Forelimb muscle (tissue), 1 donor: ENCODE measurements around the gene HIP1R. TPM values are rescaled to one million over a fixed set of nuclear protein-coding genes. Genes with fewer than 3 reads are reported as not detected.
"Not testable (repeated sequence)": the region's sequence is repeated elsewhere in the genome, so short reads cannot be mapped to it uniquely, and the experiment has no call there.

Source experiments
- DNase-seq: peaks from one replicate; pipeline ENCODE4 v3.0.0-alpha.2; 2013; ENCODE audit warnings: low read depth
- polyA plus RNA-seq: library from polyadenylated mRNA; unstranded; fragments of 120-200 nt; gene quantifications from one replicate; pipeline ENCODE4 v1.2.1, GENCODE V29; 2013; ENCODE audit not compliant: insufficient read length

Gene HIP1R
- polyA plus RNA-seq, 1 donor, result 7.1 TPM

DNA sequence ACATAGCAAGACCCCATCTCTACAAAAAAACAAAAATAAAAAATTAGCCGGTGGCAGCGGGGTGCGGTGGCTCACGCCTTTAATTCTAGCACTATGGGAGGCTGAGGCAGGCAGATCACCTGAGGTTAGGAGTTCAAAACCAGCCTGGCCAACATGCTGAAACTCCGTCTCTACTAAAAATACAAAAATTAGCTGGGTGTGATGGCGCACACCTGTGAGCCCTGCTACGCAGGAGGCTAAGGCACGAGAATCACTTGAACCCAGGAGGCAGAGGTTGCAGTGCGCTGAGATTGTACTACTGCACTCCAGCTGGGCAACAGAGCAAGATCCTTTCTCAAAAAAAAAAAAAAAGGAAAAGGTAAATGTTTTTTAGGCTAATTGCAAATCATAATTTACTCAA is 57.5 kb downstream of the HIP1R start:
- not testable (repeated sequence) for DNase-seq

DNA sequence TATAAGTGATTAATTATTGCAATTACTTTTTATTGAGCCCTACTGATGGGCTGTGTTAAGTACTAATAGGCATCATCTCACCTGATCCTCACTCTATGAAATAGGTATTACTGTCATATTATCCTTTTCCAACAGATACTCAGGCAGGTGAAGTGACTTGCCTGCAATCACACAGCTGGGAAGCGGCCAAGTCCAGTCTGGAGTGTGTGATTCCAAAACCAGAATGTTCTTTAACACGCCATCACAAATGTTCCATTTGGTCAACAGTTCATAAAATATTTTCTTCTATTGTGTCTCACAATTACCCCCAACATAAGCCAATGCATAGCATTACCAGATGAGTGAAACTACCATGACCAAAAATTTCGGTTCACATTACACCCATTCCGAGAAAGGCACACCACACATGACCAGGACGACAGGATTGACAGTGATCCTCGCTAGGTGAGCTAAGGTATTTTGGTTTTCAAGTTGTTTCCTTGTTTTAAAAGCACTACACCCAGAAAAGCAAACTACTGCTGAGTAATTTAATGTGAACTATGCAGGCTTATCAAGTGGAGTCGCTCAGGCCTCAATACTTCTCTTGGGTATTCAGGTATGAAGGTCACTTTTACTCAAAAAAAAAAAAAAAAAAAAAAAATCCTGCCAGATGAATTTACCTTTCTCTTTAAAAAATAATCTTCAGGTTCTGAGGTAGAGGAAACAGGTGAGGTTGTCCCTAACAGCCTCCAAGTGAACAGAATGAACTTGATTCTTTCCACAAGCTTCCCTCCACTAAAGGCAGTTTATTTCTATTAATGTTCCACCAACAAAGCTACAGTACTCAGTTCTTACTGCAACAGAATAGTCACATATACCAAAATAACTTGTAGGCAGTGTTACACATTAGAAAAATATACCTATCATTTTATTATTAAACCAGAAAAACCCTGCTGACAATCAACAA is 58.2 kb downstream of the HIP1R start:
- DNase-seq, result no peak

DNA sequence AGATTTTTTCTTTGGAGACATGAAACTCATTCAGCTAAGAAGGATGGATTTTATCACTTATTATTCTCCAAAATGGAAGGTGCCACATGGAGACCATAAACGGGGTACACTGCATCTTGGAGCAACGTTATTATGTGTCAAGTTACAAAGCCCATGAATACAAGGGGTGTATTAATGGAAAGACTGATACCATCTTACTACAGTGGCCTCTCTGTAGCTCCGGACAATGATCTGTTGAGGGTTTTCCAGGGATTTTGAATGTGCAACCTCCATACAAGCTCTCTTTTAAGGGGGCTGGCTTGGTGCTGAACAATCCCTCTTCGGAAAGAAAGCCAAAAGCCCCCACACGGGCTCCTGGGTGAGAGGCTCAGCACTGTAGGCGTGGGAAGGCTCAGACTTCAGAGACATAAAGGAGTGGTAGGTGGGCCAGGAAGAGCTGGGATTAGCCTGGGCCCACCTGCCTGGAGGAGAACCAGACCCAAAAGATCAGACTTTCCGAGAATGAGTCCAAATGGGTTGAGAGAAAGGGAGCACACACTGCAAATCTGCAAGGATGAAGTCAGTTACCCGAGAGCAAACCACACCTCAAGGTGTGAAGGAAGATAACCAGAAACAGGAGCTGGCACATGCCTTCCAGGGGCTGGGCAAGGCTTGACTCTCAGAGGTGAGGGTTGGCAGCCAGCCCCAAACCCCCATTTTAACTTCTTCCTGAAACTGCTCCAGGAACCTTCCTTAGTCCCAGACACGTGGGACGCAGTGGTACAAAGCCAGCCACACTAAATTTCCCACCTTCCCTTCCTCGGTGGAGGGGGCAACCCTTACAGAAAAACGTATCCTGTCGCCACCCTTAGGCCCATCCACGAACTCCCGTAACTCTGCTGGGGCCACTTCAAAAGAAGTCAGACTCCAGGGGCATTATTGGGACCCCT is 59.2 kb downstream of the HIP1R start:
- no peak for DNase-seq

DNA sequence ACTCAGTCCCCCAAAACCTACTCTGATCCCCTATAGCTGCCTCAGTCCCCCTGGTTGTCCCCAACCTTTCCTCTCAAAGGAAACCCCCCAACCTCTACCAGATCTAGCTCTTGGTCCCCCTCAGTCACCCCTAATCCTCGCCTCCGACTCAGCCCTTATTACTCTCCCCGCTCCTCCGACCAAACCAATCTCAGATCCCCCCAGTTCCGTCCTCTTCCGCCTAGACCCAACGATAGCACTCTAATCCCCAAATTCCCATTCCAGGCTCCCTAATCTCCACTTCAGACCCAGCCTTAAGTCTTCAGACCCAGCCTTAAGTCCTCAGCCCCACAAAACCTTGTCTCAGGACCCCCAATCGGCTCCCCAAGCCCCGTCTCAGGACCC is 60.1 kb downstream of the HIP1R start:
- DNase-seq, result no peak

DNA sequence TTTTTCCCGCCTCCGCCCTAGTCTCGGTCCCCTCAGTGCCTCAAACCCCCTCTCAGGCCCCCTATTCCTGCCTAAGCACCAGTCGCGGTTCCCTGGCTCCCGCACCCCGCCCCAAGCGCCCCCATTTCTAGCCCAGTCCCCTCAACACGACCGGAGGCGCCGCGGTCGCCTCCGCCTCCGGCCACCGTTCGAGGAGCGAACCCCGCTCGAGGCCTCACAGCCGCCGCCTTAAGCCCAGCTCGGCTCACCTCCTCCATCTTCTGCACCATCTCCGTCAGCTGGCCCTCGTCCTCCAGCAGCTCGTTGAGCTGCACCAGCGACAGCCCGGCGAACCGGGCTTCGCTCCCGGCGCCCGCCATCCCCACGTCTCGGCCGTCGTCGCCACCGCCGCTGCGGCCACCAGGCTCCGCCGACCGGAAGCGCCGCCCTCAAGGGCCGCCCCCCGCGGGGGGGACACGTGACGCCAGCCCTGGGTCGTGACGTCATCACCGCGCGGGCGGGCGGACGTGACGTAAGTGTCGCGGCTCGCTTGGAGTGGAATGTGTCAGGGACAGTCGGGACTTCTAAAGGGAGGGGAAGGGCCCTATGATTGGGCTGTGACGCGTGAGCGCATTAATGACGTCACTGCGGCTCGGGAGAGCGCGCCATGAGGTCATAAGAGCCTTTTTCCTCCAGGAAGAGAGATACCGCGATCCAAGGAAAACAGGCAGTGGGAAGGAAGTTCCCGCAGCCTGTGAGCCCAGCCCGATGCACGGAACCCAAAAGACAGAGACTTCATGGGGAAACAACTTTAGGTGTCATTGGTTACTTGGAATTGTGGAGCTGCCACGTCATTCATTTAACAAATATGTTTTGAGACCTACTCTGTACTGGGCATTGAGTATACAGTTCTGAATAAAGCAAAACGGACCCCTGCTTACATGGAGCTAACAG is 60.7 kb downstream of the HIP1R start, which contains the start of gene VPS37B:
VPS37B (minus strand) TSS at position 421 of the 933 bp plus-strand sequence; CDS start at position 359, 62 bp downstream.
- DNase-seq, result no peak

DNA sequence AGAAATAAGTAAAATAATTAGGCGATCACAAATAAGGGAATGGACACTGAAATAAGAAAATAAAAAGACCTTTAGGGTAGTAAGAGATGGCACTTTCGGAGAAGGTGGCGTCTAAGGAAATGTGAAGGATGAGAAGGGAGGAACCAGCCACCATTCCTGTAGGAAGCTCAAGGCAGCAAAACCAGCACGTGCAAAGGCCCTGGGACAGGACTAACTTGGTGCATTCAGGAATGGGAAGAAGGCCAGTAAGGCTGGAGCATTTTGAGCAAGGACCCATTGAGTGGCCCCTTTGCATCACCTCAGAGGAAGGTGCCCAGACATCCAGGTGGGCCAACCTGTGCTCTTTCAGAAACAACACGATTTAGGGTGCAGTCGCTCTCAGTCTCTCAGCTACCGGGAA is 61.4 kb downstream of the HIP1R start:
- no peak for DNase-seq

DNA sequence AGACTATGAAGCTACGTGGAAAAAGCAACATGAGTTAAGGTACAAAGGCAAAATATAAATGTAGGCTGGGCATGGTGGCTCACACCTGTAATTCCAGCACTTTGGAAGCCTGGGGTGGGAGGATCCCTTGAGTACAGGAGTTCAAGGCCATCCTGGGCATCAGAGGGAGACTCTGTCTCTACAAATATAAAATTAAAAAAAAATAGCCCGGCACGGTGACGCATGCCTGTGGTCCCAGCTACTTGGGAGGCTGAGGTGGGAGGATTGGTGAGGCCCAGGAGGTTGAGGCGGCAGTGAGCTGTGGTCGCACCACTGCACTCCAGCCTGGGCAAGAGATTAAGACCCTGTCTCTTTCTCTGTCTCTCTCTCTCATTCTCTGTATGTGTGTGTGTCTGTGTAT is 64.6 kb downstream of the HIP1R start:
- no peak for DNase-seq

DNA sequence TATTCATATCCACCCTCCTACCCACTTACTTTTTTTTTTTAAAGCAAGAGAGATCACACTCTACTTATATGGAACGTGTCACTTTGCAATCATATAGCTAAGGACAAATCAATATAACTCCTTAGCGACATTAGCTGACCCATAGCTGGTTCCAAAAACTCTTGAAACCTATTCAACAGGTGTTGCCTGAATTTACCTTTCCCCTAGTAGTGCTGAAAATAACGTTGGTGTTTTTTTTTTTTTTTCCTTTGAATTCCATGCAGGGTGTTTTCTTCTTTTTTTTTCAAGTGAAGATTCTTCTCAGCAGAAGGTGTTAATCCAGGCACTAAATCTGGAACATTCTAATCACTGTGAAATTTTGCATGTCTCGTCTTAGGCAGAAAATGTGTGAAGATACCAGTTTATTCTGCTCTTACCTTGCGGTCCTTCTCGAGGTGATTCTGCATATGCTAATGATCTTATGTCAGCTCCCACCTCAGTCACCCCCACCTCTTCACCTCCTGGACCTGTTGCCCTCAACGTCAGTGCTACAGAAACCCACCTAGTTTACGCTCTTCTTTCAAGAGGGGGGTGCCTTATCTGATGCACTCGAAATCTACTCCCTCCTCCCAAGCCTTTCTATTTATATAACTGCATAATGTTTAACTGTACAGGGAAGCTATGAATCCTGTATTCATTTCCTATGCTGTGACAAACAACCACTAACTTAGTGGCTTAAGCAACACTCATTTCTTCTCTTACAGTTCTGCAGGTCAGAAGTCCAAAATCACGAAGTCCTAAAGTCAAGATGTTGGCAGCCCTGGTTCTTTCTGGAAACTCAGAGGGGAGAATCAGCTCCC is 67.8 kb downstream of the HIP1R start:
- no peak for DNase-seq

DNA sequence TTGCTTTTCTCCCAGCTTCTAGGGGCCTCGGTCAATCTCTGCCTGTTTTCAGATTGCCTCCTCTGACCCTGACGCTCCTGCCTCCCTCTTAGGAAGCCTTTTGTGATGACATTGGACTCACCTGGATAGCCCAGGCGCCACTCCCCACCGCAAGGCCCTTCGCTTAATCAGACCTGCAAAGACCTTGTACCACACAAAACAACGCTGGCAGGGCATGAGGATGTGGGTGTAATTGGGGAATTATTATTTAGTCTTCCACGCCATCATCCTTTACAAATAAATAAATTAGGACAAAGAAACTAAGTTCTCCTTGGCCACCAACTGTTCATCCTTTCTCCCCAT is 68.4 kb downstream of the HIP1R start:
- no peak for DNase-seq

DNA sequence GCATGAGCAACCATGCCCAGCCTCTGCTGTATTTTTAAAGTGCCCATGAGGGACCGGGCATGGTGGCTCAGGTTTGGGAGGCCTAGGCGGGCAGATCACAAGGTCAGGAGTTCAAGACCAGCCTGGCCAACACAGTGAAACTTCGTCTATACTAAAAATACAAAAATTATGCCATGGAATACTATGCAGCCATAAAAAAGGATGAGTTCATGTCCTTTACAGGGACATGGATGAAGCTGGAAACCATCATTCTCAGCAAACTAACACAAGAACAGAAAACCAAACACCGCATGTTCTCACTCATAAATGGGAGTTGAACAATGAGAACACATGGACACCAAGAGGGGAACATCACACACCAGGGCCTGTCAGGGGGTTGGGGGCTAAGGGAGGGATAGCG is 70.0 kb downstream of the HIP1R start:
- DNase-seq, result not testable (repeated sequence)

DNA sequence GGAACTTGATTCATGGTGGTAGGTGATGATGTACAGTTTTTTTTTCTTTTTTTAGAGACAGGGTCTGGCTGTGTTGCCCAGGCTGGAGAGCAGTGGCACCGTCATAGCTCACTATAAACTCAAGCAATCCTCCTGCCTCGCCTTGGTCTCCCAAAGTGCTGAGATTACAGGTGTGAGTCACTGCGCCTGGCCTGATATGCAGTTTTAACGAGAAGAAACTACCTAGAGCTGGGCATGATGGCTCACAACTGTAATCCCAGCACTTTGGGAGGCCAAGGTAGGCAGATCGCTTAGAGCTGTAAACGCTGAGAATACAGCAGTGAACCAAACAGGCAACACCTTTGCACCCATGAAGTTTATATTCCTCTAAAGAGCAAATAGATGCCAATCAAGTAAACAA is 73.7 kb downstream of the HIP1R start:
- no peak for DNase-seq

DNA sequence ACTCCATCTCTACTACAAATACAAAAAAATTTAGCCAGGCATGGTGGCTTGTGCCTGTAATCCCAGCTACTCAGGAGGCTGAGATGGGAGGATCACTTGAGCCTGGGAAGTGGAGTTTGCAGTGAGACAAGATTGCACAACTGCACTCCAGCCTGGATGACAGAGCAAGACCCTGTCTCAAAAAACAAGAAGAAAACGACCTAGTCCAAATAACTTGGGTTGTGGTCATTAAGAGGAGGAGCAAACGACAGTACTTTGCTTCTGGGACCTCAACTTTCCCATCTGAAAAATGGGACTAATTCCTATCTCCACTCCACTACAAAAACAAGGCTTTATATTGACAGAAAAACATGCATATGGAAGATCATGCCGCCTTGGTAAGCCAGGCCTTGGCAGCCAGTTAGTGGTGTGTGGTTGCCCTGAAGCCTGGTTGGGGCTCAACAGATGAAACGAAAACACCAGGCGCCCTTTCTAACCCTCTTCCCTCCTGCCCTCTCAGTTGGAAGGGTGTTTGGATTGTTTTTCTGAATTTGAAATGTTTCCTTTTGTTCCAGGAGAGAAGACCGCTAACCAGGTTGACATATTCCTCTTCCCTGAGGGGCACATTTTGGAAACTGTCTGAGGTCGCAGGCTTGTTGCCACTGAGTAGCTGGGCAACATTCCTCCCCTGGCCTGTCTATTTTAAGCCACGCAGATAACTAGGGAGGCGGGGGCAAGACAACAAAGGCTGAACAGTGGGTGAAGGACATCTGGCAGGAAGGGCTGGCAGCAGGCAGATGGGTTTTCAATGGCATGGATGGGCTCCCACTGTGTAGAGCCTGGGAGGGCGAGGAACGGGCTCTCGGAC is 74.4 kb downstream of the HIP1R start:
- no peak for DNase-seq

Other genes starting within 250 kb of the HIP1R start
- 0.09 TPM for gene HCAR2, start 132.1 kb upstream of the HIP1R start, polyA plus RNA-seq
- gene HCAR3, start 118.6 kb upstream of the HIP1R start, polyA plus RNA-seq, result not detected
- gene HCAR1, start 104.6 kb upstream of the HIP1R start, polyA plus RNA-seq, result 0.10 TPM
- gene DENR, start 82.6 kb upstream of the HIP1R start, polyA plus RNA-seq, result 63.2 TPM
- 0.70 TPM for gene CCDC62, start 60.9 kb upstream of the HIP1R start, polyA plus RNA-seq
- gene VPS37B, start 60.7 kb downstream of the HIP1R start, polyA plus RNA-seq, result 22.4 TPM
- 4.4 TPM for gene ABCB9, start 131.0 kb downstream of the HIP1R start, polyA plus RNA-seq
- 9.2 TPM for gene OGFOD2, start 139.8 kb downstream of the HIP1R start, polyA plus RNA-seq
- gene ARL6IP4, start 145.2 kb downstream of the HIP1R start, polyA plus RNA-seq, result 165 TPM